HEK293 (cell line): ENCODE data around the gene CYP2C8.

Experiments
- GLIS2 ChIP-seq: fragments of 450-650 bp; formaldehyde crosslinking; IDR thresholded peaks from 2 replicates; pipeline ENCODE4 v1.5.1; 2016; ENCODE audit warnings: missing biosample characterization, missing genetic modification characterization
- HOXA7 ChIP-seq: sonication (generic); formaldehyde crosslinking; IDR thresholded peaks from 2 replicates; pipeline ENCODE4 v1.8.1; 2022; ENCODE audit warnings: missing genetic modification reagents, borderline replicate concordance
- ZBTB1 ChIP-seq: fragments of 450-650 bp; formaldehyde crosslinking; IDR thresholded peaks from 2 replicates; pipeline ENCODE4 v1.5.1; 2016; ENCODE audit warnings: missing biosample characterization, missing genetic modification characterization
- ZBTB21 ChIP-seq: fragments of 450-650 bp; formaldehyde crosslinking; IDR thresholded peaks from 2 replicates; pipeline ENCODE4 v1.5.1; 2017; ENCODE audit warnings: missing biosample characterization, missing genetic modification characterization
- ZNF302 ChIP-seq: fragments of 450-650 bp; formaldehyde crosslinking; IDR thresholded peaks from 2 replicates; pipeline ENCODE4 v1.5.1; 2016; ENCODE audit warnings: missing biosample characterization, missing genetic modification characterization, low read depth
- ZNF629 ChIP-seq: fragments of 450-650 bp; formaldehyde crosslinking; IDR thresholded peaks from 2 replicates; pipeline ENCODE4 v1.5.1; 2017; ENCODE audit warnings: missing biosample characterization, missing genetic modification characterization
- ZNF654 ChIP-seq: fragments of 450-650 bp; formaldehyde crosslinking; IDR thresholded peaks from 2 replicates; pipeline ENCODE4 v1.5.1; 2016; ENCODE audit warnings: low read depth, missing biosample characterization, missing genetic modification characterization
- ZNF776 ChIP-seq: fragments of 450-650 bp; formaldehyde crosslinking; IDR thresholded peaks from 2 replicates; pipeline ENCODE4 v1.5.0; 2017; ENCODE audit warnings: missing biosample characterization, missing genetic modification characterization, borderline replicate concordance
- TF ChIP-seq, protein P1 (sequence below): fragments of 450-650 bp; formaldehyde crosslinking; IDR thresholded peaks from 2 replicates; pipeline ENCODE4 v1.5.1; 2016; ENCODE audit warnings: missing biosample characterization, missing genetic modification characterization
- TF ChIP-seq, protein P2 (sequence below): fragments of 450-650 bp; formaldehyde crosslinking; IDR thresholded peaks from 2 replicates; pipeline ENCODE4 v1.5.1; 2016; ENCODE audit warnings: missing biosample characterization, missing genetic modification characterization
- TF ChIP-seq, protein P3 (sequence below): fragments of 450-650 bp; formaldehyde crosslinking; IDR thresholded peaks from 2 replicates; pipeline ENCODE4 v1.5.1; 2016; ENCODE audit warnings: missing biosample characterization, missing genetic modification characterization
- TF ChIP-seq, protein P4 (sequence below): fragments of 450-650 bp; IDR thresholded peaks from 2 replicates; pipeline ENCODE4 v1.5.1; 2018; ENCODE audit warnings: missing biosample characterization, mild to moderate bottlenecking, missing genetic modification characterization

DNA sequence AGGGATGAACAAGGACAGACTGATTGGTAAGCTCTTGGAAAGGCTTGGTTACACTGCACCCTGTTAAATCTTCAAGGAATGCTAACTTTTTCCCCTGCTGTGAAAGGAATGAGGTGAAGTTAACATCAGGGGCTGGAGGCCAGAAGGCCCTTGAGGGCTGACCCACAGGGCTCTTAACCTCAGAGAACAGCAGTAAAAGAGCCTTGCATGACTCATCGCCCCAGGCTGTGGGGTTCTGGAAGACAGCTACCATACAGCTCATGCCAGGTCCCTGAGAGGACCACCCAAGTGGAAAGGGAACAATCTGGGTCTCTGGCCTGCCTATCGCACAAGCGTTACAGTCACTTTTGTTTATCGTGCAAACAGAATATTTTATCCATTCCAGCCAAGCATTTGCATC lies 76.5 kb downstream of the CYP2C8 start:
- TF ChIP-seq, protein P1, sequence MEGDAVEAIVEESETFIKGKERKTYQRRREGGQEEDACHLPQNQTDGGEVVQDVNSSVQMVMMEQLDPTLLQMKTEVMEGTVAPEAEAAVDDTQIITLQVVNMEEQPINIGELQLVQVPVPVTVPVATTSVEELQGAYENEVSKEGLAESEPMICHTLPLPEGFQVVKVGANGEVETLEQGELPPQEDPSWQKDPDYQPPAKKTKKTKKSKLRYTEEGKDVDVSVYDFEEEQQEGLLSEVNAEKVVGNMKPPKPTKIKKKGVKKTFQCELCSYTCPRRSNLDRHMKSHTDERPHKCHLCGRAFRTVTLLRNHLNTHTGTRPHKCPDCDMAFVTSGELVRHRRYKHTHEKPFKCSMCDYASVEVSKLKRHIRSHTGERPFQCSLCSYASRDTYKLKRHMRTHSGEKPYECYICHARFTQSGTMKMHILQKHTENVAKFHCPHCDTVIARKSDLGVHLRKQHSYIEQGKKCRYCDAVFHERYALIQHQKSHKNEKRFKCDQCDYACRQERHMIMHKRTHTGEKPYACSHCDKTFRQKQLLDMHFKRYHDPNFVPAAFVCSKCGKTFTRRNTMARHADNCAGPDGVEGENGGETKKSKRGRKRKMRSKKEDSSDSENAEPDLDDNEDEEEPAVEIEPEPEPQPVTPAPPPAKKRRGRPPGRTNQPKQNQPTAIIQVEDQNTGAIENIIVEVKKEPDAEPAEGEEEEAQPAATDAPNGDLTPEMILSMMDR (tag by site-specific recombination) = no peak
- TF ChIP-seq, protein P2, sequence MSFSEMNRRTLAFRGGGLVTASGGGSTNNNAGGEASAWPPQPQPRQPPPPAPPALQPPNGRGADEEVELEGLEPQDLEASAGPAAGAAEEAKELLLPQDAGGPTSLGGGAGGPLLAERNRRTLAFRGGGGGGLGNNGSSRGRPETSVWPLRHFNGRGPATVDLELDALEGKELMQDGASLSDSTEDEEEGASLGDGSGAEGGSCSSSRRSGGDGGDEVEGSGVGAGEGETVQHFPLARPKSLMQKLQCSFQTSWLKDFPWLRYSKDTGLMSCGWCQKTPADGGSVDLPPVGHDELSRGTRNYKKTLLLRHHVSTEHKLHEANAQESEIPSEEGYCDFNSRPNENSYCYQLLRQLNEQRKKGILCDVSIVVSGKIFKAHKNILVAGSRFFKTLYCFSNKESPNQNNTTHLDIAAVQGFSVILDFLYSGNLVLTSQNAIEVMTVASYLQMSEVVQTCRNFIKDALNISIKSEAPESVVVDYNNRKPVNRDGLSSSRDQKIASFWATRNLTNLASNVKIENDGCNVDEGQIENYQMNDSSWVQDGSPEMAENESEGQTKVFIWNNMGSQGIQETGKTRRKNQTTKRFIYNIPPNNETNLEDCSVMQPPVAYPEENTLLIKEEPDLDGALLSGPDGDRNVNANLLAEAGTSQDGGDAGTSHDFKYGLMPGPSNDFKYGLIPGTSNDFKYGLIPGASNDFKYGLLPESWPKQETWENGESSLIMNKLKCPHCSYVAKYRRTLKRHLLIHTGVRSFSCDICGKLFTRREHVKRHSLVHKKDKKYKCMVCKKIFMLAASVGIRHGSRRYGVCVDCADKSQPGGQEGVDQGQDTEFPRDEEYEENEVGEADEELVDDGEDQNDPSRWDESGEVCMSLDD (tag by site-specific recombination) = no peak
- TF ChIP-seq HOXA7 (CRISPR knock-in tag) (no peak), ZNF776 (no peak), ZBTB1 (tag by site-specific recombination) (no peak), ZNF302 (tag by site-specific recombination) (no peak), GLIS2 (tag by site-specific recombination) (no peak), ZNF654 (tag by site-specific recombination) (no peak), ZBTB21 (tag by site-specific recombination) (no peak), ZNF629 (tag by site-specific recombination) (no peak)
- TF ChIP-seq, protein P3, sequence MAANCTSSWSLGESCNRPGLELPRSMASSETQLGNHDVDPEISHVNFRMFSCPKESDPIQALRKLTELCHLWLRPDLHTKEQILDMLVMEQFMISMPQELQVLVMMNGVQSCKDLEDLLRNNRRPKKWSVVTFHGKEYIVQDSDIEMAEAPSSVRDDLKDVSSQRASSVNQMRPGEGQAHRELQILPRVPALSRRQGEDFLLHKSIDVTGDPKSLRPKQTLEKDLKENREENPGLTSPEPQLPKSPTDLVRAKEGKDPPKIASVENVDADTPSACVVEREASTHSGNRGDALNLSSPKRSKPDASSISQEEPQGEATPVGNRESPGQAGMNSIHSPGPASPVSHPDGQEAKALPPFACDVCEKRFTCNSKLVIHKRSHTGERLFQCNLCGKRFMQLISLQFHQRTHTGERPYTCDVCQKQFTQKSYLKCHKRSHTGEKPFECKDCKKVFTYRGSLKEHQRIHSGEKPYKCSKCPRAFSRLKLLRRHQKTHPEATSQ (tag by site-specific recombination) = no peak
- TF ChIP-seq, protein P4, sequence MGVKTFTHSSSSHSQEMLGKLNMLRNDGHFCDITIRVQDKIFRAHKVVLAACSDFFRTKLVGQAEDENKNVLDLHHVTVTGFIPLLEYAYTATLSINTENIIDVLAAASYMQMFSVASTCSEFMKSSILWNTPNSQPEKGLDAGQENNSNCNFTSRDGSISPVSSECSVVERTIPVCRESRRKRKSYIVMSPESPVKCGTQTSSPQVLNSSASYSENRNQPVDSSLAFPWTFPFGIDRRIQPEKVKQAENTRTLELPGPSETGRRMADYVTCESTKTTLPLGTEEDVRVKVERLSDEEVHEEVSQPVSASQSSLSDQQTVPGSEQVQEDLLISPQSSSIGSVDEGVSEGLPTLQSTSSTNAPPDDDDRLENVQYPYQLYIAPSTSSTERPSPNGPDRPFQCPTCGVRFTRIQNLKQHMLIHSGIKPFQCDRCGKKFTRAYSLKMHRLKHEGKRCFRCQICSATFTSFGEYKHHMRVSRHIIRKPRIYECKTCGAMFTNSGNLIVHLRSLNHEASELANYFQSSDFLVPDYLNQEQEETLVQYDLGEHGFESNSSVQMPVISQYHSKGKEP (tag by site-specific recombination) = no peak
